HCT116 (cell line): ENCODE data around the gene MEIS2. TPM values are rescaled to one million over a fixed set of nuclear protein-coding genes. Genes with fewer than 3 reads are reported as not detected.

ENCODE experiments used
- ATAC-seq: fragments of 200-7000 bp; cut with Tn5 transposase; 2 replicates; pipeline ENCODE4 v1.9.1; 2020; ENCODE audit warnings: mild to moderate bottlenecking, moderate library complexity
- BruUV-seq: library from RNA; stranded (reverse); fragments of 400-500 nt; replicated peaks from 2 replicates; lab custom pipeline; 2021; lab: Mats Ljungman, UMichigan
- CTCF ChIA-PET: fragments of 300-600 bp; sonication (Branson Sonifier 250); formaldehyde crosslinking; loops from one replicate; lab custom pipeline; 2021; ENCODE audit warnings: antibody characterized with exemption; lab: Charles Lee
- POLR2A ChIA-PET: fragments of 300-600, 350-600 bp; sonication (Branson Sonifier 250); formaldehyde crosslinking; loops from one replicate; lab custom pipeline; 2021; ENCODE audit warnings: antibody characterized with exemption; lab: Charles Lee
- RAD21 ChIA-PET, 2 experiments: fragments of 300-600 bp; sonication (Branson Sonifier 250); formaldehyde crosslinking; loops; one replicate each; lab custom pipeline; 2023; ENCODE audit warnings: low total read pairs in 2 of 2; ENCODE audit not compliant: uncharacterized antibody in 2 of 2, unreplicated experiment in 2 of 2, low non-redundant PET in 1 of 2; lab: Charles Lee
- DNase-seq: peaks from one replicate; pipeline ENCODE4 v3.0.0-alpha.2; 2010; ENCODE audit warnings: low read depth, low spot score
- H2AFZ ChIP-seq: fragments of 200-600 bp; shearing (Covaris generic), sonication (generic); 2 replicates; pipeline ENCODE4 v1.6.1; 2017; ENCODE audit warnings: low read depth, mixed run types, mixed read lengths, antibody characterized with exemption, low read length; ENCODE audit not compliant: poor library complexity, severe bottlenecking
- H3K27ac ChIP-seq: 2 replicates; pipeline ENCODE4 v1.5.1; 2012; ENCODE audit warnings: low read depth, low read length
- H3K27me3 ChIP-seq: fragments of 200-600 bp; sonication (generic); 2 replicates; pipeline ENCODE4 v1.6.1; 2016; ENCODE audit warnings: mixed run types, low read length, mixed read lengths; ENCODE audit not compliant: insufficient read depth
- H3K36me3 ChIP-seq, 2 experiments: fragments of 200-500 bp in 1 of 2; fragments of 200-600 bp in 1 of 2; sonication (Bioruptor generic) in 1 of 2; sonication (generic) in 1 of 2; 2 replicates each; pipeline versions ENCODE4 v1.5.1 to v1.6.1; 2014 to 2016; ENCODE audit warnings: low read length in 2 of 2, inconsistent platforms in 1 of 2, mixed read lengths in 1 of 2, mixed run types in 1 of 2; ENCODE audit not compliant: insufficient read depth in 2 of 2, control insufficient read depth in 1 of 2
- H3K4me1 ChIP-seq, 2 experiments: fragments of 200-600 bp in 1 of 2; sonication (generic) in 1 of 2; 2 replicates each; pipeline versions ENCODE4 v1.5.1 to v1.6.1; 2012 to 2017; ENCODE audit warnings: low read length in 2 of 2, inconsistent platforms in 1 of 2, mild to moderate bottlenecking in 1 of 2, mixed read lengths in 1 of 2, mixed run types in 1 of 2, moderate library complexity in 1 of 2; ENCODE audit not compliant: insufficient read depth in 2 of 2, control insufficient read depth in 1 of 2
- H3K4me2 ChIP-seq: fragments of 200-600 bp; sonication (generic); 2 replicates; pipeline ENCODE4 v1.6.1; 2017; ENCODE audit warnings: mixed run types, low read length, mixed read lengths
- H3K4me3 ChIP-seq, 2 experiments: fragments of 200-600 bp in 1 of 2; sonication (generic) in 1 of 2; replicated peaks in 1 of 2; 2 replicates each; pipeline ENCODE4 v1.5.1; 2011 to 2016; ENCODE audit warnings: low read length in 2 of 2, control low read depth in 1 of 2, low read depth in 1 of 2, mild to moderate bottlenecking in 1 of 2, mixed read lengths in 1 of 2, mixed run types in 1 of 2
- H3K79me2 ChIP-seq: fragments of 200-600 bp; sonication (generic); 2 replicates; pipeline ENCODE4 v1.6.1; 2017; ENCODE audit warnings: mild to moderate bottlenecking, mixed run types, low read length, moderate library complexity, mixed read lengths; ENCODE audit not compliant: insufficient read depth
- H3K9ac ChIP-seq: fragments of 200-600 bp; sonication (generic); 2 replicates; pipeline ENCODE4 v1.6.1; 2016; ENCODE audit warnings: low read length, mixed read lengths
- H3K9me2 ChIP-seq: fragments of 200-600 bp; sonication (generic), shearing (Covaris generic); 2 replicates; pipeline ENCODE4 v1.6.1; 2017; ENCODE audit warnings: mixed run types, mild to moderate bottlenecking, moderate library complexity; ENCODE audit not compliant: insufficient read depth
- H3K9me3 ChIP-seq, 2 experiments: fragments of 200-500 bp in 1 of 2; fragments of 200-600 bp in 1 of 2; sonication (Bioruptor generic) in 1 of 2; sonication (generic) in 1 of 2; 2 replicates each; pipeline ENCODE4 v1.6.1; 2014 to 2017; ENCODE audit warnings: low read length in 2 of 2, mixed read lengths in 2 of 2, inconsistent platforms in 1 of 2, low read depth in 1 of 2, mild to moderate bottlenecking in 1 of 2, mixed run types in 1 of 2, moderate library complexity in 1 of 2; ENCODE audit not compliant: control insufficient read depth in 1 of 2, insufficient read depth in 1 of 2
- H4K20me1 ChIP-seq: fragments of 200-600 bp; sonication (generic), shearing (Covaris generic); 2 replicates; pipeline ENCODE4 v1.6.1; 2017; ENCODE audit warnings: mixed run types, mild to moderate bottlenecking, moderate library complexity; ENCODE audit not compliant: insufficient read depth
- ATF3 ChIP-seq: IDR thresholded peaks from 2 replicates; pipeline ENCODE4 v1.6.1; 2012
- CBX3 ChIP-seq: IDR thresholded peaks from 2 replicates; pipeline ENCODE4 v1.6.1; 2012; ENCODE audit warnings: low read depth
- CEBPB ChIP-seq: IDR thresholded peaks from 2 replicates; pipeline ENCODE4 v1.6.1; 2012; ENCODE audit warnings: low read depth
- EGR1 ChIP-seq: IDR thresholded peaks from 2 replicates; pipeline ENCODE4 v1.6.1; 2012; ENCODE audit warnings: low read depth
- ELF1 ChIP-seq: IDR thresholded peaks from 2 replicates; pipeline ENCODE4 v1.6.1; 2012; ENCODE audit warnings: low read depth, borderline replicate concordance
- EZH2phosphoT487 ChIP-seq: fragments of 200-600 bp; IDR thresholded peaks from 2 replicates; pipeline ENCODE4 v1.6.1; 2018; ENCODE audit warnings: antibody characterized with exemption, borderline replicate concordance
- FOSL1 ChIP-seq: IDR thresholded peaks from 2 replicates; pipeline ENCODE4 v1.6.1; 2012; ENCODE audit warnings: low read depth
- POLR2A ChIP-seq: IDR thresholded peaks from 2 replicates; pipeline ENCODE4 v1.7.0; 2011; ENCODE audit warnings: borderline replicate concordance; ENCODE audit not compliant: insufficient read depth, insufficient read length; ENCODE audit errors: extremely low read depth
- SP1 ChIP-seq: IDR thresholded peaks from 2 replicates; pipeline ENCODE4 v1.6.1; 2012; ENCODE audit warnings: low read depth
- TCF7L2 ChIP-seq: IDR thresholded peaks from 2 replicates; pipeline ENCODE4 v1.7.0; 2011; ENCODE audit warnings: borderline replicate concordance, inconsistent platforms; ENCODE audit not compliant: insufficient read depth, insufficient read length; ENCODE audit errors: extremely low read depth
- ZFX ChIP-seq: fragments of 450-650 bp; IDR thresholded peaks from 2 replicates; pipeline ENCODE4 v1.6.1; 2017
- ZNF274 ChIP-seq: fragments of 200-500 bp; sonication (Bioruptor generic); IDR thresholded peaks from 2 replicates; pipeline ENCODE4 v1.6.1; 2014; ENCODE audit warnings: mild to moderate bottlenecking, low read depth, low read length, inconsistent platforms
- intact Hi-C: fragments of 100-400 bp; cut with micrococcal nuclease; formaldehyde crosslinking; loops from 2 replicates; pipeline ENCODE4 v1.10.0; 2022
- total RNA-seq: library from RNA; stranded (reverse); gene quantifications from one replicate; pipeline ENCODE4 v1.2.1, GENCODE V29; 2021; ENCODE audit not compliant: unreplicated experiment
- TF ChIP-seq, protein P1 (sequence below), 3 experiments: fragments of 200-600 bp in 1 of 3; sonication (generic) in 1 of 3; IDR thresholded peaks in 2 of 3; conservative IDR thresholded peaks in 1 of 3; 2 replicates each; pipeline ENCODE4 v1.5.1; 2012 to 2017; ENCODE audit warnings: low read depth in 2 of 3, low read length in 2 of 3, antibody characterized with exemption in 1 of 3, borderline replicate concordance in 1 of 3, control low read depth in 1 of 3, mild to moderate bottlenecking in 1 of 3, mixed read lengths in 1 of 3, mixed run types in 1 of 3, moderate library complexity in 1 of 3; ENCODE audit not compliant: insufficient read depth in 1 of 3
- TF ChIP-seq, protein P2 (sequence below): IDR thresholded peaks from 2 replicates; pipeline ENCODE4 v1.6.1; 2012; ENCODE audit warnings: low read depth

The MEIS2 gene
- total RNA-seq, 1 experiment from 2014 or later, result 11.5 TPM

GRCh38 chr15:37014566-37014965 lies 85.8 kb downstream of the MEIS2 start:
- DNase-seq (no peak), ATAC-seq (no peak)
- H3K79me2 ChIP-seq, result no peaks in the 10 kb centered on the region
- intact Hi-C loops, result no loop called here
- H3K27me3 ChIP-seq, result no peaks in the 10 kb centered on the region
- H3K27ac ChIP-seq, result no peak overlapping the region
- CTCF ChIA-PET, result no interaction called here
- RAD21 ChIA-PET, result no interaction called here
- no peaks in the 10 kb centered on the region for H3K36me3 ChIP-seq
- H3K4me3 ChIP-seq, result no peak overlapping the region
- no peak overlapping the region for H2AFZ ChIP-seq
- no peaks in the 10 kb centered on the region for H3K9me3 ChIP-seq
- H3K4me1 ChIP-seq, result no peaks in the 10 kb centered on the region
- TF ChIP-seq ATF3, result no peak
- TF ChIP-seq CEBPB, result no peak
- TF ChIP-seq CBX3, result no peak
- TF ChIP-seq ELF1, result no peak
- TF ChIP-seq POLR2A, result no peak
- TF ChIP-seq EGR1, result no peak
- no peak for TF ChIP-seq ZFX
- TF ChIP-seq FOSL1, result no peak
- no peak for TF ChIP-seq ZNF274
- TF ChIP-seq TCF7L2, result no peak
- TF ChIP-seq, protein P1, sequence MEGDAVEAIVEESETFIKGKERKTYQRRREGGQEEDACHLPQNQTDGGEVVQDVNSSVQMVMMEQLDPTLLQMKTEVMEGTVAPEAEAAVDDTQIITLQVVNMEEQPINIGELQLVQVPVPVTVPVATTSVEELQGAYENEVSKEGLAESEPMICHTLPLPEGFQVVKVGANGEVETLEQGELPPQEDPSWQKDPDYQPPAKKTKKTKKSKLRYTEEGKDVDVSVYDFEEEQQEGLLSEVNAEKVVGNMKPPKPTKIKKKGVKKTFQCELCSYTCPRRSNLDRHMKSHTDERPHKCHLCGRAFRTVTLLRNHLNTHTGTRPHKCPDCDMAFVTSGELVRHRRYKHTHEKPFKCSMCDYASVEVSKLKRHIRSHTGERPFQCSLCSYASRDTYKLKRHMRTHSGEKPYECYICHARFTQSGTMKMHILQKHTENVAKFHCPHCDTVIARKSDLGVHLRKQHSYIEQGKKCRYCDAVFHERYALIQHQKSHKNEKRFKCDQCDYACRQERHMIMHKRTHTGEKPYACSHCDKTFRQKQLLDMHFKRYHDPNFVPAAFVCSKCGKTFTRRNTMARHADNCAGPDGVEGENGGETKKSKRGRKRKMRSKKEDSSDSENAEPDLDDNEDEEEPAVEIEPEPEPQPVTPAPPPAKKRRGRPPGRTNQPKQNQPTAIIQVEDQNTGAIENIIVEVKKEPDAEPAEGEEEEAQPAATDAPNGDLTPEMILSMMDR (IDR thresholded peaks at IDR 0.05 in 2 of 3, conservative IDR thresholded peaks at IDR 0.05 in 1 of 3; ENCODE audit: borderline replicate concordance in 1 of 3, insufficient read depth in 1 of 3, low read depth in 2 of 3, low read length in 2 of 3), result no peak
- no peak for TF ChIP-seq SP1
- TF ChIP-seq, protein P2, sequence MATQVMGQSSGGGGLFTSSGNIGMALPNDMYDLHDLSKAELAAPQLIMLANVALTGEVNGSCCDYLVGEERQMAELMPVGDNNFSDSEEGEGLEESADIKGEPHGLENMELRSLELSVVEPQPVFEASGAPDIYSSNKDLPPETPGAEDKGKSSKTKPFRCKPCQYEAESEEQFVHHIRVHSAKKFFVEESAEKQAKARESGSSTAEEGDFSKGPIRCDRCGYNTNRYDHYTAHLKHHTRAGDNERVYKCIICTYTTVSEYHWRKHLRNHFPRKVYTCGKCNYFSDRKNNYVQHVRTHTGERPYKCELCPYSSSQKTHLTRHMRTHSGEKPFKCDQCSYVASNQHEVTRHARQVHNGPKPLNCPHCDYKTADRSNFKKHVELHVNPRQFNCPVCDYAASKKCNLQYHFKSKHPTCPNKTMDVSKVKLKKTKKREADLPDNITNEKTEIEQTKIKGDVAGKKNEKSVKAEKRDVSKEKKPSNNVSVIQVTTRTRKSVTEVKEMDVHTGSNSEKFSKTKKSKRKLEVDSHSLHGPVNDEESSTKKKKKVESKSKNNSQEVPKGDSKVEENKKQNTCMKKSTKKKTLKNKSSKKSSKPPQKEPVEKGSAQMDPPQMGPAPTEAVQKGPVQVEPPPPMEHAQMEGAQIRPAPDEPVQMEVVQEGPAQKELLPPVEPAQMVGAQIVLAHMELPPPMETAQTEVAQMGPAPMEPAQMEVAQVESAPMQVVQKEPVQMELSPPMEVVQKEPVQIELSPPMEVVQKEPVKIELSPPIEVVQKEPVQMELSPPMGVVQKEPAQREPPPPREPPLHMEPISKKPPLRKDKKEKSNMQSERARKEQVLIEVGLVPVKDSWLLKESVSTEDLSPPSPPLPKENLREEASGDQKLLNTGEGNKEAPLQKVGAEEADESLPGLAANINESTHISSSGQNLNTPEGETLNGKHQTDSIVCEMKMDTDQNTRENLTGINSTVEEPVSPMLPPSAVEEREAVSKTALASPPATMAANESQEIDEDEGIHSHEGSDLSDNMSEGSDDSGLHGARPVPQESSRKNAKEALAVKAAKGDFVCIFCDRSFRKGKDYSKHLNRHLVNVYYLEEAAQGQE, result no peak
- no peak for TF ChIP-seq EZH2phosphoT487
- POLR2A ChIA-PET, result no interaction called here
- no peak overlapping the region for H3K9ac ChIP-seq
- BruUV-seq, result no TSS peak
- H4K20me1 ChIP-seq, result no peaks in the 10 kb centered on the region
- no peak overlapping the region for H3K4me2 ChIP-seq
- no peaks in the 10 kb centered on the region for H3K9me2 ChIP-seq
